ENCODE results near the gene CD70.
A peak's percentile ranks its signal among the peaks of the same experiment; 100 is the strongest.
"Not testable (repeated sequence)": the region's sequence is repeated elsewhere in the genome, so short reads cannot be mapped to it uniquely, and the experiment has no call there.

The CD70 gene

GRCh38 chr19:6597471-6598253, 6.7 kb upstream of the CD70 start:
- DNase-seq, result peak; percentile 68

- no peak for DNase-seq
Observed at GRCh38 chr19:6596621-6597020, 5.7 kb upstream of the CD70 start.

GRCh38 chr19:6593651-6594416, 2.9 kb upstream of the CD70 start:
- DNase-seq, result peak; percentile 71

GRCh38 chr19:6590258-6590826, 608 bp downstream of the CD70 start:
- peak; percentile 34 for DNase-seq

- DNase-seq, result no peak
Observed at GRCh38 chr19:6589711-6590257, 1.2 kb downstream of the CD70 start.

GRCh38 chr19:6588508-6589345, 2.2 kb downstream of the CD70 start:
- DNase-seq, result no peak

GRCh38 chr19:6587998-6588507, 2.9 kb downstream of the CD70 start:
- DNase-seq, result peak; percentile 26

- peak; percentile 30 for DNase-seq
Observed at GRCh38 chr19:6587093-6587820, 3.7 kb downstream of the CD70 start.

GRCh38 chr19:6586726-6587092, 4.2 kb downstream of the CD70 start:
- DNase-seq, result no peak

- no peak for DNase-seq
Observed at GRCh38 chr19:6586056-6586455, 4.9 kb downstream of the CD70 start.

- DNase-seq, result not testable (repeated sequence)
Observed at GRCh38 chr19:6582515-6583484, 8.2 kb downstream of the CD70 start.

- no peak for DNase-seq
Observed at GRCh38 chr19:6580313-6580712, 10.6 kb downstream of the CD70 start.

- no peak for DNase-seq
Observed at GRCh38 chr19:6579450-6580178, 11.3 kb downstream of the CD70 start.

GRCh38 chr19:6577476-6578125, 13.3 kb downstream of the CD70 start:
- DNase-seq, result peak; percentile 28

GRCh38 chr19:6576869-6577475, 14.0 kb downstream of the CD70 start:
- DNase-seq, result no peak

- DNase-seq, result no peak
Observed at GRCh38 chr19:6573350-6573749, 17.6 kb downstream of the CD70 start.

GRCh38 chr19:6572217-6572616, 18.7 kb downstream of the CD70 start:
- DNase-seq, result no peak

GRCh38 chr19:6571167-6571566, 19.8 kb downstream of the CD70 start:
- DNase-seq, result no peak

GRCh38 chr19:6570764-6571163, 20.2 kb downstream of the CD70 start:
- no peak for DNase-seq
